ENCODE data around the gene CLDN7.

CLDN7 gene

DNA sequence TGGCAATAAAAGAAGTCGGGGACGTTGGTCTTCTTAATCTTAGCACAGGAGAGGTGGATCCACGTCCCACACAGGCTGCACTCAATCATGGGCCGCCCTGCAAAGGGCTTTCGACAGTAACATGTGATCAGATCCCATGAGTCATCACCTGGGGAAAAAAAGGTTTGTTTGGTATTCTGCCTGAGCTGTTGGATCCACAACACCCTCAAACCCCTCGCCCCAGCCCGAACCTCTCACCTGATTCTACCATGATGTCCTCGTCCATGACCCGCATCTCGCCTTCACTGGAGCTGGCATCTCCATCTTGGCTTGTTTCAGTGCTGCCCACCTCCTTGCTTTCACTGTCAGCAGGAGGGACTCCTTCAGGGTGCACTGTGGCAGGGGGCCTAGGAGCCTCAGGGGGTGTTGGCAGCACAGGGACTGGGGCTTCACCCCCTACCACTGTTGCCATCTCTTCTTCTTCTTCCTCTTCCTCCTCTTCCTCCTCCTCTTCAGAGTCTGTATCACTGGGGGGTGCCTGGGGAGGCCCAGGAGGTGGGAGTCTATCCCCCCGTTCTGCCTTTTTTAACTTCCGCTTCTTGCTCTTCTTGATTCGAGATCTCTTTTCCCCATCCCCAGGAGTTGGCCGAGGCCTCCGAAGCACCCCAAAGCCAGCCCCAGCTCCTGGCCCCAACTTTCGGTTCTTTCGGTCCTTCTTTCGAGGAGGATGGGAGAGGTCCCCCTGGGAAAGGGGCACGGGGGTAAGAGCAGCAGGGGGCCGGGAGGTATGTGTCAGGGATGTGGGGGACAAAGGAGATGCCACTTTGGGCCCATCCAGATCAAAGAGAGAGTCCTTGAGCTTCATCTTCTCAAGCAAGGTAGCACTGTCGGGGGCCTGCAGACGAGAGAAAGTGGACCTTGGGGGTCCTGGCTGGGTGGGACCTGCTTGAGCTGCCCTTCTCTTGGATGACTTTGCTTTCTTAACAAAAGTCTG, 26.3 kb downstream of the CLDN7 start:
- peak; percentile 31 for DNase-seq

DNA sequence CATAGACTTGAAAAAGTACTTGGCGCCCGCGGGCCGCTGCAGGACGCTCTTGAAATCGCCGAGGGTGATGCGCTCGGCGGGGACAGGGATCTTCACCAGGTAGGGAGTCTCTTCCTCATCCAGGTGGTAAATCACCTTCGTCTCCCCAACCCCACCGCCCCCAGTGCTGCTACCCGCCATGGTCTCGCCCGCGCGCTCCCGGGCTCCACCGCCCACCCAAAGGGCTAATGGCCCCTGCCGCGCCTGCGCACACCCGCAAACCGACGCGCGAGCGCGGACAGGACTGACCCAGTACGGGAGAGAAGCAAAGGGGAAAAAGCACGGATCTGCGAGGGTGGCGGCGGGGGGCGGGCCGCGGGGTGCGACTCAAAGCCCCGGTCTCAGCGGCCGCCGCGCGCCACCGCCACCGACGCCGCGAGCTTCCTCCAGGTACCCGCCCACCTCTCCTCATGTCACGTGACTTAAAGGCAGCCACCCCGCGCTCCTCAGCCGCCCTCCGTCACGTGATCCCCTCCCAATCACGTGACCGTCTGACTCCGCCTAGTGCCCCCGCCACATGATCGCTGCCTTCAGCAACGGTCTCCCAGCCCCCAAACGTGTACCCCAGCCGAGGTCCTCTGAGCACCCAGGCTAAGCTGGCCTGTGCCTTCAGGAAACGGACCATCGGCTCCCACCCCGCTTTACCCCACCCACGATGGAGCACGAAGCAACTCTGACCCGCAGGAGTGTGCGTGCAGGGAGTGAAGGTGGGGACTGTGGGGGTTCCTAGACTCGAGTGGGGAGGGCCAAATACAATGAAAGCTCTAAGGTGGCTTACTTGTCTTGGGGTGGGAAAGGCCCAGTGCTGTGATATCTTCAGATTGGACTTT, 28.0 kb downstream of the CLDN7 start, which contains the start of gene DVL2:
TSS of gene DVL2 (minus strand) at position 435 of the 869 bp plus-strand sequence. CDS start at position 180, 255 bp downstream.
- DNase-seq: peak; percentile 98

GRCh38 chr17:7233701-7234082, 28.6 kb downstream of the CLDN7 start:
- DNase-seq: no peak

- no peak for DNase-seq
Measured at GRCh38 chr17:7232114-7232513, 30.2 kb downstream of the CLDN7 start.

DNA sequence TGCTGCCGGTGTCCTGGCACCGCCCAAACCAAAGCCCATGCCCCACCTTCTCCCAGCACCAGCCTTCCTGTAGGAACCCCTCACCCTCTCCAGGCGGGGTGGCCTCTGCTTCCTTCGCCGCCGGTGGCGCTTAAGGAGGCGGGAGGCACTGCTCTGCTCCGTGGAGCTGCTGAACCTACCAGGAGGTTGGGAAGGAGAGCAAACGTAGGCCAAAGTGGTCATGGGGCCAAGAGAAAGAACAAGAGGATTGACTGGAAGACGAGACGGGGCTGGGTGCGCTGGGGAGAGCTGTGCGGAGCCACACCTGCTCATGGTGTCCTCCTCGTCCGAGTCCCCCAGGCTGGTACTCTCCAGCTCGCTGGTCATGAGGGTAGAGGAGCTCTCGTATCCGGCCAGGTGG, 32.8 kb downstream of the CLDN7 start:
- DNase-seq: no peak

GRCh38 chr17:7228920-7229319, 33.4 kb downstream of the CLDN7 start:
- DNase-seq: no peak

GRCh38 chr17:7226721-7227710, 35.3 kb downstream of the CLDN7 start:
- DNase-seq: no peak

DNA sequence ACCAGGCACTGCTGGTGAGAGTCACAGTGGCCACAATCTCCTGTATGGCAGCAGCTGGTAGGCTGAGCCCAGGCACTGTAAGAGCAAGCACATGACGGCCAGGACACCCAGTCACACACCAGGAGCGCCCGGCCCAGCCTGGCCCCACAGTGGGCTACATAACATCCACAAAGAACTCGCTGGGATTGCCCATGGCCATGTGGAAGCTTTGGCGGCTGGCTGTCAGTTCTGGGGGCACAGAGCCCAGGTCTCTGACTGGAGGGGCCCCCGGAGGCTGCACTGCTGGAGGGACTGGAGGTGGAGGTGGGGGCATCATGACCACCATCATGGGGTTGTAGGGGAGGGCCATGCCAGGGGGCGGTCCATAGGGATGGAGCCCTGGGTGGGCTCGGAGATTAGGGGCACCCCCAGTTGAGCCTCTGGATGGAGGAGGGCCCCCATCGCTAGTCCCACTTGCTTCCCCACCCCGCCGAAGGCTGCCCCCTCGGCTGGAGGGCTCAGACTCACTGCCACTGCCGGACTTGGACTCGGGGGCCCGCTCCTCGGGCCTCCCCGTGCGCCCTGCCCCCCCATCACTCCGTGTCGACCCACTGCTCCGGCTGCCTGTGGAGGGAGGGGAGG, 36.5 kb downstream of the CLDN7 start:
- no peak for DNase-seq

DNA sequence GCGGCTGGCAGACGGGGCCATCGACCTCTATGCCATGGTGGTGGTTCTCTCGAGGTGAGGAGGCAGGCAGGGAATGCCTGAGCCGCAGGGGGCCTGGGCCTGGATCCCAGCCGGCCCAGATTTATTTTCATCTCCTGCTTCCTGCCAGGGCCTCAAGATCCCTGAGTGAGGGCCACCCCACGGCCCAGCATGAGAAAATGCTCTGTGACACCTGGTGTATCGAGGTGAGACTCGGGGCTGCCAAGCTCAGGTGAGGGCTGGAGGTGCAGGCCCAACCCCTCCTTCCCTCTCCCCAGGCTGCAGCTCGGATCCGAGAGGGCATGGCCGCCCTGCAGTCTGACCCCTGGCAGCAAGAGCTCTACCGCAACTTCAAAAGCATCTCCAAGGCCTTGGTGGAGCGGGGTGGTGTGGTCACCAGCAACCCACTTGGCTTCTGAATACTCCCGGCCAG, 37.6 kb downstream of the CLDN7 start:
- no peak for DNase-seq

GRCh38 chr17:7224110-7224509, 38.2 kb downstream of the CLDN7 start:
- no peak for DNase-seq

DNA sequence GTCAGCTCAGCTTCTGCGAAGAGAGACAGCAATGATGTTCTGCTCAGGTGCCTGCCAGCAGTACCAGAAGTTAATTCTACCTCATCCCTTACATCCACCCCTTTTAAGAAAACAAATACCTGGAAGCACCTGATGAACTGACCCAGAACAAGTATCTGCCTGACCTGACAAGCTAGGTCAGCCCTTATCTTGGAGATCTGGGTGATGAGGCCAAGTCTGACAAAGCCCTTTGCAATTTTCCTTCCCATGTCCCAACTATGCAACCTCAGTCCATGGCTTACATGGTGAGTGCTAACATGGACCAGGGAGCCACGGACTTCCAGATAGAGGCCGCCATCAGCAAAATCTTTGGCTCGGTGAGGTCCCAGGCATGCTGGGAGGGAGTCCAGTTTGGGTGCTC, 38.9 kb downstream of the CLDN7 start:
- no peak for DNase-seq

DNA sequence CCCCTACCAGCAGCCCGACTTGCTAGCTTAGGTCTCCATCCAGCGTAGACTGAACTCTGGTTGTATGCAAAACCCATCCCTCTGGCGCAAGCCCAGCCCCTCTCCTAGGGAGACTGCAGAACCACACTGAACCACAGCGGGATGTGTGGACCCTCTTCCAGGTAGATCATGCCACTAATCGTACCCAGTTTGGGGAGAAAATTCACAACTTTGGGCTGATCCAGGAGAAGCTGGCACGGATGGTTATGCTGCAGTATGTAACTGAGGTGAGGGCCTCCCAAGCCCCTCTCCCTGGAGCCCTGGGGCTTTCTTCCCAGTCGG, 39.3 kb downstream of the CLDN7 start:
- DNase-seq: no peak

DNA sequence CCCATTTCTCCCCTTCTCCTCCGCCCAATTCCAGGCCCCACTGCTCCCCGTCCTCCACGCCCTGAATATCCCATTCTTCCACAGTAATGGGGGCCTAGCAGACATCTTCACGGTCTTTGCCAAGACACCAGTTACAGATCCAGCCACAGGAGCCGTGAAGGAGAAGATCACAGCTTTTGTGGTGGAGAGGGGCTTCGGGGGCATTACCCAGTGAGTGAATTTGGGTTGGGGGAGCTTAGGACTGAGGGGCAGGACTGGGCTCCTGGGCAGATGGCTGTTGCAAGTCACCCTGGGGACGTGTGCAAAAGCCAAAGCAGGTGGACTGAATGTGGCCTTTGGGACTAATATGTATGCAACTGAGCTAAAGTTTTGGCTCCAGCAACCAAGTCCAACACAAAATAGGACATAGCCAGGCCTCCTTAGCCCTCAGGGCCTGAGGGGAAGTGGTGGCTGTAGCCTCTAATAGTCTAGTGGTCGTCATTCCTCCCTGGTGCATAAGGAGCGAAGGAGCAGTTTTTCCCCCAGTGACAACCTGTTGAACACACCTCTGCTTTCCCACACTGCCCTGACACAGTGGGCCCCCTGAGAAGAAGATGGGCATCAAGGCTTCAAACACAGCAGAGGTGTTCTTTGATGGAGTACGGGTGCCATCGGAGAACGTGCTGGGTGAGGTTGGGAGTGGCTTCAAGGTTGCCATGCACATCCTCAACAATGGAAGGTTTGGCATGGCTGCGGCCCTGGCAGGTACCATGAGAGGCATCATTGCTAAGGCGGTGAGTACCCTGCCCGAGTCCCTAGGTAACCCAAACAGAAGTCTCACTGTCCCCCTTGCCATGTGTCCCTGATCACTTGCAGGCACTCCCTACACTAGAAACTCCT, 39.9 kb downstream of the CLDN7 start:
- no peak for DNase-seq

DNA sequence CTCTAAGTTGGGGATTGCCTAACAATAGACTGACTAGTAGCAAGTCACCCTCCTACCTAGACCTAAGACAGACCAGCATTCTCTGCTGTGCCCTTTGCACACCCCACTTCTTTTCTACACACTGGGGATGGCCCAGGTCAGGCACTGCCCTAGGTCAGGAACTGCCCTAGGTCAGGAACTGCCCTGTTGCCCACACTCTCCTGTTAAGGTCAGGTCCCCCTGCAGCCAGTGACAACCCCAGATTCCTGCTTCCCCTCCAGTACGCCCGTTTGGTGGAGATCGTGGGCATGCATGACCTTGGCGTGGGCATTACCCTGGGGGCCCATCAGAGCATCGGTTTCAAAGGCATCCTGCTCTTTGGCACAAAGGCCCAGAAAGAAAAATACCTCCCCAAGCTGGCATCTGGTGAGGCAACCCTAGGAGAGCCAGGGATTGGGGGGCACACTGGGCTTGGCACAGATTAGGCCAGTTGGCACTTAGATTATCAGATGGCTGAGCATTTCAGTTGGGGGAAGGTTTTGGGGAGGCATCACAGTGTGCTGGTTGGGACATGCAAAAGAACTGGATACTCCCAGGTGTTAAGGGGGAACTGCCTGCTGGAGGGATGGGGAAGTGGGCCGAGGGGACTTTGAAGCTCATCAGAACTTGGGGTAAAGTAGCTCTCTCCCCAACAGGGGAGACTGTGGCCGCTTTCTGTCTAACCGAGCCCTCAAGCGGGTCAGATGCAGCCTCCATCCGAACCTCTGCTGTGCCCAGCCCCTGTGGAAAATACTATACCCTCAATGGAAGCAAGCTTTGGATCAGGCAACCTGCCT, 40.8 kb downstream of the CLDN7 start:
- no peak for DNase-seq

GRCh38 chr17:7220593-7221277, 41.5 kb downstream of the CLDN7 start:
- peak; percentile 86 for DNase-seq

GRCh38 chr17:7219812-7220592, 42.3 kb downstream of the CLDN7 start, which contains the start of the genes ACADVL and DLG4:
Gene ACADVL, plus strand, starts transcription at chr17:7219938. Its CDS starts 47 bp downstream, at chr17:7219985.
Gene DLG4, minus strand, starts transcription at chr17:7219836.
- peak; percentile 91 for DNase-seq

DNA sequence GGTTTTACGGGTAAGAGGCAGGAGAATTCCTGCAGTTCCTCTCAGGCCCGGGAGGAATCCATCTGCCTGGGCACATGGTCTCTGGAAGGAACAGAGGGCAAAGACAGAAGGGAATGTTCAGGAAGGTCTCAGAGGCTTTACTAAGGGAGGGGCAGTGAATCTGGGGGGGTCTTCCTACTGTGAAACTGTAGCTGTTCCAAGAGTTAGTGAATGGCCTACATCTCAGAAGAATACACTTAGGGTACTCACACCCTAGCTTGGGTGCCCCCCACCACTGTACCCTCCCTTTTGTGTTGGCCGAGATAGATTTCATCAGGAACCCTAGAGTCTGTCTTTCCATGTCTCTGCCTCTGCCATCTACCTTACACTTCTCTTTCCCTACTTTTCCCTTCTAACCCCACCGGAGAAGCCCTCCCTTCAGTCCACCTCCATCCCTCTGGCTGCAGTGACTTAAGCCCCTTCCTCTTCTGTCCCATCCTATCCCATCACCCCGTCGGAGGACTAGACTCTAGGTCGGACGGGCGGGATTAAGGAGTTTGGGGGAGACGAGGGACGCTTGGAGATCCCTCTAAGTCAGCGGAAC, 43.0 kb downstream of the CLDN7 start:
- no peak for DNase-seq

GRCh38 chr17:7218758-7219157, 43.5 kb downstream of the CLDN7 start:
- DNase-seq: no peak

Data from OCI-M1 (cell line).